Renal cortical epithelial cell (primary cell): Measurements from ENCODE around the gene GPR158. TPM values are rescaled to one million over a fixed set of nuclear protein-coding genes. Genes with fewer than 3 reads are reported as not detected.

ENCODE experiments used
- total RNA-seq: library from RNA; depleted of rRNA; stranded (reverse); fragments of >200 nt; gene quantifications from 2 replicates; pipeline ENCODE4 v1.2.3, GENCODE V29; 2014

The GPR158 gene
- total RNA-seq, 1 donor from 2014 or later, result not detected

Other genes with a start within 250 kb of the GPR158 start
- 12.2 and 13.7 TPM in 2 replicates for gene PRTFDC1, start 222.4 kb upstream of the GPR158 start, total RNA-seq
- 1.4 TPM in 1 of 2 replicates, not detected in the other for gene ENKUR, start 158.8 kb upstream of the GPR158 start, total RNA-seq
- 2.8 and 11.4 TPM in 2 replicates for gene THNSL1, start 158.4 kb upstream of the GPR158 start, total RNA-seq